Sigmoid colon (tissue), 4 donors: Measurements from ENCODE around the gene ATP5PO.

ENCODE experiments used
- EP300 ChIP-seq, 4 donors: sonication (generic); formaldehyde crosslinking; IDR thresholded peaks; one replicate each; pipeline ENCODE4 v1.6.1; 2017; ENCODE audit warnings: antibody characterized with exemption in 4 of 4
- POLR2A ChIP-seq, 2 donors: fragments of 450-650 bp; IDR thresholded peaks; one replicate each; pipeline ENCODE4 v1.6.1; 2016; ENCODE audit warnings: antibody characterized with exemption in 2 of 2, mild to moderate bottlenecking in 2 of 2, moderate library complexity in 2 of 2
- POLR2AphosphoS5 ChIP-seq, 4 donors: sonication (generic); formaldehyde crosslinking; IDR thresholded peaks; one replicate each; pipeline ENCODE4 v1.6.1; 2017; ENCODE audit warnings: antibody characterized with exemption in 4 of 4
- TF ChIP-seq, protein P1 (sequence below), 4 experiments: fragments of 450-650 bp in 3 of 4; fragments of 200-600 bp in 1 of 4; IDR thresholded peaks; one replicate each; pipeline ENCODE4 v1.5.1; 2016 to 2019; ENCODE audit warnings: antibody characterized with exemption in 4 of 4, mild to moderate bottlenecking in 3 of 4, moderate library complexity in 2 of 4

DNA sequence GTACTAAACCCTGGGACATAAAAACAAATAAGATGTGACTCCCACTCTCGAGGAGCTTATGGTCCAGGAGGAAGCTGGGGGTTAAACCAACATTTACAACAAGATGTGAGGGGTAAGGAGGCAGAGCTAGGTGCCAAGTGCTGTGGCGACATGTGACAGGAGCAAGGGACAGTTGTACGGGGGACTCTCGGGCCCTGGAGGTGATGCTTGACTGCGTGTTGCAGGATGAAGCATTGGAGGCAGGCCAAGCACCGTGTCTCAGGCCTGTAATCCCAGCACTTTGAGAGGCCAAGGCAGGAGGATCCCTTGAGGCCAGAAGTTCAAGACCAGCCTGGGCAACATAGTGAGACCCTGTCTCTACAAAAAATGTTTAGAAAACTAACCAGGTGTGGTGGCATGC lies 36.8 kb downstream of the ATP5PO start:
- TF ChIP-seq, protein P1, sequence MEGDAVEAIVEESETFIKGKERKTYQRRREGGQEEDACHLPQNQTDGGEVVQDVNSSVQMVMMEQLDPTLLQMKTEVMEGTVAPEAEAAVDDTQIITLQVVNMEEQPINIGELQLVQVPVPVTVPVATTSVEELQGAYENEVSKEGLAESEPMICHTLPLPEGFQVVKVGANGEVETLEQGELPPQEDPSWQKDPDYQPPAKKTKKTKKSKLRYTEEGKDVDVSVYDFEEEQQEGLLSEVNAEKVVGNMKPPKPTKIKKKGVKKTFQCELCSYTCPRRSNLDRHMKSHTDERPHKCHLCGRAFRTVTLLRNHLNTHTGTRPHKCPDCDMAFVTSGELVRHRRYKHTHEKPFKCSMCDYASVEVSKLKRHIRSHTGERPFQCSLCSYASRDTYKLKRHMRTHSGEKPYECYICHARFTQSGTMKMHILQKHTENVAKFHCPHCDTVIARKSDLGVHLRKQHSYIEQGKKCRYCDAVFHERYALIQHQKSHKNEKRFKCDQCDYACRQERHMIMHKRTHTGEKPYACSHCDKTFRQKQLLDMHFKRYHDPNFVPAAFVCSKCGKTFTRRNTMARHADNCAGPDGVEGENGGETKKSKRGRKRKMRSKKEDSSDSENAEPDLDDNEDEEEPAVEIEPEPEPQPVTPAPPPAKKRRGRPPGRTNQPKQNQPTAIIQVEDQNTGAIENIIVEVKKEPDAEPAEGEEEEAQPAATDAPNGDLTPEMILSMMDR (IDR thresholded peaks at IDR 0.05) = no peak
- TF ChIP-seq POLR2A (IDR thresholded peaks at IDR 0.05) = no peak
- no peak for TF ChIP-seq POLR2AphosphoS5 (IDR thresholded peaks at IDR 0.05)
- TF ChIP-seq EP300 (IDR thresholded peaks at IDR 0.05) = no peak
